GM06990 (cell line): ENCODE data around the gene COL16A1.

Experiments used
- DNase-seq: peaks from one replicate; pipeline ENCODE4 v3.0.0-alpha.2; 2011; ENCODE audit not compliant: insufficient read length; ENCODE audit errors: extremely low read depth
- H3K27me3 ChIP-seq: replicated peaks from 2 replicates; pipeline ENCODE4 v1.6.0; 2011; ENCODE audit warnings: low read length; ENCODE audit not compliant: control insufficient read depth, insufficient read depth
- H3K36me3 ChIP-seq: 2 replicates; pipeline ENCODE4 v1.5.1; 2011; ENCODE audit warnings: low read length; ENCODE audit not compliant: control insufficient read depth, insufficient read depth
- H3K4me3 ChIP-seq: replicated peaks from 2 replicates; pipeline ENCODE4 v1.5.1; 2011; ENCODE audit warnings: low read depth, mild to moderate bottlenecking, control low read depth, low read length
- TF ChIP-seq, protein P1 (sequence below): IDR thresholded peaks from 2 replicates; pipeline ENCODE4 v1.5.1; 2011; ENCODE audit warnings: low read length, control low read depth, mild to moderate bottlenecking, inconsistent platforms; ENCODE audit not compliant: insufficient read depth, poor library complexity, severe bottlenecking

Gene COL16A1

GRCh38 chr1:31749785-31750735 is 46.2 kb upstream of the COL16A1 start:
- no peak for DNase-seq
- Histone ChIP-seq H3K4me3 (no peak overlapping the region), H3K36me3 (no peaks in the 10 kb centered on the region), H3K27me3 (no peaks in the 10 kb centered on the region)
- TF ChIP-seq, protein P1, sequence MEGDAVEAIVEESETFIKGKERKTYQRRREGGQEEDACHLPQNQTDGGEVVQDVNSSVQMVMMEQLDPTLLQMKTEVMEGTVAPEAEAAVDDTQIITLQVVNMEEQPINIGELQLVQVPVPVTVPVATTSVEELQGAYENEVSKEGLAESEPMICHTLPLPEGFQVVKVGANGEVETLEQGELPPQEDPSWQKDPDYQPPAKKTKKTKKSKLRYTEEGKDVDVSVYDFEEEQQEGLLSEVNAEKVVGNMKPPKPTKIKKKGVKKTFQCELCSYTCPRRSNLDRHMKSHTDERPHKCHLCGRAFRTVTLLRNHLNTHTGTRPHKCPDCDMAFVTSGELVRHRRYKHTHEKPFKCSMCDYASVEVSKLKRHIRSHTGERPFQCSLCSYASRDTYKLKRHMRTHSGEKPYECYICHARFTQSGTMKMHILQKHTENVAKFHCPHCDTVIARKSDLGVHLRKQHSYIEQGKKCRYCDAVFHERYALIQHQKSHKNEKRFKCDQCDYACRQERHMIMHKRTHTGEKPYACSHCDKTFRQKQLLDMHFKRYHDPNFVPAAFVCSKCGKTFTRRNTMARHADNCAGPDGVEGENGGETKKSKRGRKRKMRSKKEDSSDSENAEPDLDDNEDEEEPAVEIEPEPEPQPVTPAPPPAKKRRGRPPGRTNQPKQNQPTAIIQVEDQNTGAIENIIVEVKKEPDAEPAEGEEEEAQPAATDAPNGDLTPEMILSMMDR: no peak

DNA sequence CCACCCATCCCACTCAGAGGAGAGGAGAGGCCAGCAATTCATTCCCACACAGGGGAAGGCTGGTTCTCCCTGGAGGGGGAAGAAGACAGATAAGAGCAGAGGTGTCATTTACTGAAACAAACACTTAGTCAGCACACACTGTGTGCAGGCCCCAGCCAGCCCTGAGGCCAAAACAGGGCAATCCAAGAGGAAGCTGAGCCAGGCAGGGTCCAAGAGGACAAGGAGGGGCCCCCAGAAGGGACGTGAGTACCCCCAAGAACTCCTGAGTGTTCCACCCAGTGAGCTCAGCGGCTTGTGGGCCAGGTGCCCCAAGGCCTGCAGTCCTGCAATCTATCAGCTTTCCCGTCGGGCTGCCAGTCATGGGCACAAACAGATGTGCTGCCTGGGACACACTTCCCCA is 44.5 kb upstream of the COL16A1 start:
- no peaks in the 10 kb centered on the region for H3K36me3 ChIP-seq
- DNase-seq: no peak
- H3K27me3 ChIP-seq: no peaks in the 10 kb centered on the region
- TF ChIP-seq, protein P1: no peak
- H3K4me3 ChIP-seq: no peak overlapping the region

DNA sequence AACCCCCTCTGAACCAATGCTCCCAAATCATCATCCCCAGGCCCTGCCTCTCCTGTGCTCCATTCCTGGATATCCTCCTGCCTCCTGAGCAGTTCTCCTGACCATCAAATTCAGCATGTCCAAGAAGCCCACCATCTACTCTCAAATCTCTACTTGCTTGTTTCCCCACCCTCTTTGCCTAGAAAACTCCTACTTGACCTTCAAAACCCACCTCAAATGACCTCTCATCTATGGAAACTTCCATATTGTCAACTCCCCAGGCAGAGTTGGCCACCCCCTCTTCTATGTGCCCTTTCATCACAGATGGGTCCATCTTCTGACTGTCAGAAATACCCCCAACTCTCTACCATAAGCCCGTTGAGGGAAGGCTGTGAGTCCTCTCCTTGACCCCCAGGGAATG is 43.5 kb upstream of the COL16A1 start:
- DNase-seq: no peak
- Histone ChIP-seq H3K36me3 (no peaks in the 10 kb centered on the region), H3K27me3 (no peaks in the 10 kb centered on the region), H3K4me3 (no peak overlapping the region)
- TF ChIP-seq, protein P1: no peak

DNA sequence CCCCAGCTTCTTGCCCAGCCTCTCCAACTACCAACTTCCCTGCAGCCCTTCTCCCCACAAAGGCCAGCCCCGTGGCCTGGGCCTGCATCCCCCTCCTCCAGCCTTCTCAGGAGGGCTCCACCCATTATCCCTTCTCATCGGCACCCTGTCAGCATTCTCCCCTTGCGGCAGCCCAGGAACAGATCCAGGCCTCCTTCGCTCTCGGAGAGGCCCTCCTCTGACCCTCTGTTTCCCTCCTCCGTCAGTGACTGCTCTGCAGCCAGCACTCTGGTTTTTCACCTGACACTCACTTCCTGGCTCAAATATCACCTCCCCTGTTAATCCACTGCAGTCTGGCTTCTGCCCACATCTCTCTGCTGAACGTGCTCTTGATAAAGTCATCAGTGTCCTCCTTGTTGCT is 42.9 kb upstream of the COL16A1 start:
- no peak for DNase-seq
- TF ChIP-seq, protein P1: no peak
- Histone ChIP-seq H3K36me3 (no peaks in the 10 kb centered on the region), H3K27me3 (no peaks in the 10 kb centered on the region), H3K4me3 (no peak overlapping the region)

DNA sequence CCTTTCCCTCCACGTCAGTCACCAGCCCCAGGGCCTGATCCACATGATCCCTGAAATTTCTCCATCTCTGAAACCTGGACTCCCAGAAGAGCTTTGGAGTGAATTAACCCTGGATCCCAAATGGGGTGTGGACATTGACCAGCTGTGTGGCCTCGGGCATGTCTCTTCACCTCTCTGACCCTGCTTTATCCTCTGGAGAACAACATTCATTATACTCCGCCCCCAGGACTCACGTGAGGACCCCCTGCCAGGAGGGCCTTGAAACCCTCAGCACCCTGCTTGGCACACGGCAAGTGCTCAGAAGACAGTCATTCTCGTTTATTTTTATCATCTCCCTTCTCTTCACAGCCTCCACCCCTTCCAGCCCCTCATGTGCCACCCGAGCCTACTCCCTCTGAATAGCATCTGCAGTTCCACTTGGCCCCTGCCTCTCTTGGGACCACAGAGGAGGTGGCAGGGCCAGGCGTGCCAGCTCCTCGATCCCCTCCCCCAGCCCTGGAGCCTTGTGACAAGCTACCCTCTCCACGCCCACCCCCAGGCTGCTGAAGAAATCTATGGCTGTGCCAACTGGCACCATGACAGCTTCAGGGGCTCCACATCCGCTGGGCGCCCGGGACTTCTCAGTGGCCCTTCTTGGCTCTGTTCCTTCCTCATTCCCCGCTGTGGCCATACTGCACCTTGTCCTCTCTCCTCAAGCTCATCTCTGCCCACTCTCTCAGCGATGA is 42.3 kb upstream of the COL16A1 start:
- TF ChIP-seq, protein P1: no peak
- no peaks in the 10 kb centered on the region for H3K36me3 ChIP-seq
- no peak for DNase-seq
- H3K27me3 ChIP-seq: no peaks in the 10 kb centered on the region; the same call in 1 of the 2 replicates
- no peak overlapping the region for H3K4me3 ChIP-seq
